GM19099 (cell line): ENCODE data around the gene PADI2.

Experiments
- POLR2A ChIP-seq: IDR thresholded peaks from 3 replicates; pipeline ENCODE4 v1.6.1; 2011; ENCODE audit warnings: low read depth; ENCODE audit not compliant: insufficient read length; ENCODE audit errors: extremely low read depth

PADI2 gene

DNA sequence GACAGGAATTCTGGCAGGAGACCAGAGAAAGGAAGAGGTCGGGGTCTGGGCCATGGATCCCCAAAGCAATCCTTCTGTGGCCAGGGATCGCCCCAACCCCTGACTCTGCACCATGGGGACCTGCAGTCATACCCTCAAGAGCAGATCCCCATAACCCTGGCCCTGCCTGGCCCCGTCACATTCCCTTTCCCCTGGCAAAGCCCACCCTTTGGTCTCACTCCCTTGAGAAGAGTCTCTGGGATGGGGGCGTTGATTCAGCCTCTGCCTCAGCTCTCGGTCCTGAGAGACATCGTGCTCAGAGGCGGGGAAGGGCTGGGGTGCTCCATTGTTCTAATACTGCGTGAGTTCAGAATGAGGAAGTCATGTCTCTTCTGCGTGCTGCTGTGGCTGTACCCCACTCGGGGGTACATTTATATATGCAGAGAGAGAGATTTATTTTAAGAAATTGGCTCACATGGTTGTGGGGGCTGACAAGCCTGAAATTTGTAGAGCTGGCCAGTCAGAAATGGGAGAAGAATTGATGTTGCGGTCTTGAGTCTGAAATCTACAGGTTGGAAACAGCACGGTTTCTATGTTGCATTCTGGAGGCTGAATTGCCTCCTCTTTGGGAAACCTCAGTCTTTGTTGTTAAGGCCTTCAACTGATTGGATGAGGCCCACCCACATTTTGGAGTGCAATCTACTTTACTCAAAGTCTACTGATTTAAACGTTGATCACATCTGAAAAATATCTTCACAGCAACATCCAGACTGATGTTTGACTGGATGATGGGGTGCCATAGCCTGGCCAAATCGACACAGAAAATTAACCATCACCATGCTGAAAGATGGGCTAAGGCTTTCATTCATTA is 4.2 kb upstream of the PADI2 start:
- TF ChIP-seq POLR2A = no peak

DNA sequence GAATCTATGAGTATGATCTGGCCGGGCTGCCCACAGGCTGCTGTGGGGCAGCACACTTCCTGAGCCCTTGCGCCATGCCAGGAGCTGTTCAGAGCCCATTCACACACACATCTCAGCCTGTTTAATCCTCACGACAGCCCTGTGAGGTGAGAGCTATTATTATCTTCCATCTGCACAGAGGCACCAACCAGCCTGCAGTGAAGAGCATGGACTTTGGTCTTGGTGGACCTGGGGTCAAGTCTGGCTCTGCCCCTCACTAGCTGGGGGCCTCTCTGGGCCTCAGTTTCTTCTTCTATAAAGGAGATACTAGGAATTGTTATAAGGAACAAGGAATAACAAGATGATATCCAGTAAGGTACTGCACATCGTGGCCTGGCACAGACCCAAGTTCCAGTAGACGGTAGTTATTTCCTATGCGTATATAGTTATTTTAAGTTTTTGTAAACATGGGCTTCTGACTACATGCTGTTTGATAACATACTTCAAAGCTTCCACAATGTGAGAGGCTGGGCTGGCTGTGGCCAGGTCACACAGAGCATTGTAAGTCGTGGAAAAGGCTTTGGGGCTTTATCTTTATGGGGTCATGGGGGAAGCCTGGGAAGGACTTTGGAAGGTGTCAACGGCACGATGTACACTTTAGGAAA is 3.4 kb upstream of the PADI2 start:
- TF ChIP-seq POLR2A = no peak

DNA sequence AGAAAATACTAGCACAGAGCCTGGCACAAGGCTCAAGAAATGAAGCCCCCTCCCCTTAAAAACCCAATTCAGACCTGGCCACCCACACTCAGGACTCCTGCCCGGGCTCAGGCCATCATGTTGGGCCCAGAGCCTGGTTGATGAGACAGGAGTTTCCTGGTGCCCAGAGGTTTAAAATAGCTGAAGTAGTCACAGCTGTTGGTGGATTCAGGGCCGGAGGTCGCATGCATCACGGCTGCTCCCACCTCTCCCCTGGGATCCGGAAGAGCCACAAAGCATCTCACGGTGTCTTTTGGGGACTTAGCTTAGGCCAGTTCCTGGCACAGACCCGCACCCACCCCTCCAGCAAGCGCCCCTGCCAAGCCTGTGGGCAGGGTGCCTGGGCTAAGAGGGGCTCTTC is 2.6 kb upstream of the PADI2 start:
- no peak for TF ChIP-seq POLR2A

DNA sequence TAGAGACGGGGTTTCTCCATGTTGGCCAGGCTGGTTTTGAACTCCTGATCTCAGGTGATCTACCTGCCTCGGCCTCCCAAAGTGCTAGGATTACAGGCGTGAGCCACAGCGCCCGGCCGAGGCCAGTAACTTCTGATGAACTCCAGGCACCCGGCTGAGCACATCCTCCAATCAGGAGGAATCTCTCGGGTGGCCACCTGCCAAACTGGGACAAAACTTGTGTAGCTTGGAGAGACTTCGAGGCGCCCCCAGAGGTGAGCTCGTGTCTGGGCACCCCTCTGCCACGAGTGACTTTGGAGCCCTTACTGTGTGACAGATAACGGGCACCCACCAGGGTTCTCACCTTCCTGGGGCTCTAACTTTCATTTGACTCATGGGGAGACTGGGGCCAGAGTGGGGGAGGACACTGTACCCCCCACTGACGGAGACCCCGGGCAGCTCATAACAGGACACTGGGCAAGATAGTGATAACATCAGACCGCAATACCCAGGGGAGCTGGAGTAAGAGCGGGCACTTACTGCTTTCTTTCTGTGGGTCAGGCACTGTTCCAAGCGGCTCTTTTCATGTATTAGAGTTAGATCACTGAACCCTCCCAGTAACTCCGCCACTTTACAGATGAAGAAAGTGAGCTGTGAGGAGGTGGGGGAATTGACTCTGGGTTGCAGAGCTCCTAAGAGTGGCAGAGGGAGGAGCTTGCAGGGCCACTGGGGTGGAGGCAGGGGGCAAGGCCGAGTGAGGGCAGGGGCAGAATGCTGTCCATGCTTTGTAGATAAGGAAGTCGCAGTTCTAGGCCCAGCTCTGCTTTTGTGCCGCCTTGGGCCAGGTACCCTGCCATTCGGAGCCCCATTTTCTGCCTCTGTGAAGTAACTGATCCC is 1.9 kb upstream of the PADI2 start:
- TF ChIP-seq POLR2A = no peak

DNA sequence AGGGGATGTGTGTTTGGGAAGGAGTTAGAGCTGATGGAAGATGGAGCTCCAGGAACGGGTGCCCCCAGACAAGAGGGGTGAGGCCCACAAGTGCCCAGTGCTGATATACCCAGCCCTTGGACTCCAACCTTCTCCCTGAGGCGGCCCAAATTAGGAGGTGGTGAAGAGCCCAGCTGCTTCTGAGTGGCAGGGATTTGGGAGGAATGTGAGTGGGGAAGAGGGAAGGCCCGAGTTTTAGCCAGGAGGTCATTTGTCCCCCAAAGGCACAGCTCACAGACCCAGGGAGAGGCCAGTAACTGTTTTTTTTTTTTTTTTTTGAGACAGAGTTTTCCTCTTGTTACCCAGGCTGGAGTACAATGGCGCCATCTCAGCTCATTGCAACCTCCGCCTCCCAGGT is 1.2 kb upstream of the PADI2 start:
- no peak for TF ChIP-seq POLR2A

DNA sequence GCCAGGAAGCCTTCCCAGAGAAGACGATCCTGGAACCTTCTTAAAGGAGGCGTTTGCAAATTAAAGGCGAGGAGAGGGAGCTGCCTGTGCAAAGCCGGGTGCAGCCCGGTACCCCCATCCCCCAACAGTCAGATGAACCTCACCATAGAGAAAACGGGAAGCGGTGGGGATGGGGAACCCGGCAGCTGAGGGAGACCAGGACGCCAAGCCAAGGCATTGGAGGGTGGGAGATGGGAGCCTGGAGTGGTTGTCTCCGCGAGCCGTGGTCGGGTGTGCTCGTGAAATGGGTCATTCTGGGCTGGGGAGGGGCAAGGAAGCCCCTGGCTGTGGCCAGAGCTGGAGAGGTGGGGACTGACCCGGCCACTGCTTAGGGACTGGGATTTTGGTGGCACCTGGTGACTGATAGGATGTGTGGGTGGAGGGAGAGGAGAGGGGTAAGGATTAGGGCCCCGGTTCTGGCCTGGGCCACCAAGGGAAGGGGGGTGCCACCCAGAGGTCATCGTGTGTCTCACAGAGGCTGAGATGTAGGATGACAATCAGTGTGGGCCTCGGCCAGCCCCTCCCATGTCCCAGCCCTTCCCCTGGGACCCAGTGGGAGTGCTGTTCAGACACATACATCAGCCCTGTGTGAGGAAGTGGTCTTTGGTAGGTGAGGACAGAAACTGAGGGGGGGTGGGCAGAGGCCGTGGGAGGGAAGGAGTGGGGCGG is 676 bp upstream of the PADI2 start:
- TF ChIP-seq POLR2A = no peak

DNA sequence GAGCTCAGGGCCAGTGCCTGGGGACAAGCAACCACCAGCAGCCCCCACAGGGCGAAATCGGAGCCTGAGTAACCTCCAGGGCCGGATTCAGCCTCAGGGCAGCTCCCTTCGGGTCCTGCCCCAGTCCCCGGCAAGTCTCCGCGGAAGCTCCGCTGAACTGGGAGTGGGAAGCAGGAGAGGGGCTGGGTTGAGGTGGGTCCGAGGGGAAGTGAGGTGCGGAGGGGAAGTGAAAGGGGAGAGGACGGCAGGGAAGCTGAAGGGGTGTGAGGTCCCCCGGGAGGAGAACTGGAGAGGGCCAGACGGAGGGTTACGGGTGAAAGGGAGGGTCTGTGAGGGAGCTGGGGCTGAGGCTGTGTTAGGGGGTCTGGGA is 560 bp downstream of the PADI2 start:
- no peak for TF ChIP-seq POLR2A

DNA sequence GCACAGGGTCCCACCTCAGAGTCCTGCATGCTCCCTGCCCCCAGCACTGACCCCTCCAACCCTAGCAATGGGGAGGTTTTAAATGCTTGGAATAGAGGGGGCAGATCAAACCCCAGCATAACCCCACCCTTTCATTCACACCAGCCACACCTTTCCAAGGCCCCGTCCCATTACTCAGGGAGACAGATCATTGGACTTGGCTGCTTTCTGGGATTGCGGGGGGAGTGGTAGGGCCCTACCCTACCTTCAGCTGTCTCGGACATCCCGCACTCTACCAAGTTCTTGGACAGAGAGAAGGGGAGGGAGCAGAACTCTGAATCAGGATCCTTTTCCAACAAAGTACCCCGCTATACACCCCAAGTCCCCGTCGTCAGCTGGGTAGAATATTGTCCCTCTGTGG is 983 bp downstream of the PADI2 start:
- no peak for TF ChIP-seq POLR2A

DNA sequence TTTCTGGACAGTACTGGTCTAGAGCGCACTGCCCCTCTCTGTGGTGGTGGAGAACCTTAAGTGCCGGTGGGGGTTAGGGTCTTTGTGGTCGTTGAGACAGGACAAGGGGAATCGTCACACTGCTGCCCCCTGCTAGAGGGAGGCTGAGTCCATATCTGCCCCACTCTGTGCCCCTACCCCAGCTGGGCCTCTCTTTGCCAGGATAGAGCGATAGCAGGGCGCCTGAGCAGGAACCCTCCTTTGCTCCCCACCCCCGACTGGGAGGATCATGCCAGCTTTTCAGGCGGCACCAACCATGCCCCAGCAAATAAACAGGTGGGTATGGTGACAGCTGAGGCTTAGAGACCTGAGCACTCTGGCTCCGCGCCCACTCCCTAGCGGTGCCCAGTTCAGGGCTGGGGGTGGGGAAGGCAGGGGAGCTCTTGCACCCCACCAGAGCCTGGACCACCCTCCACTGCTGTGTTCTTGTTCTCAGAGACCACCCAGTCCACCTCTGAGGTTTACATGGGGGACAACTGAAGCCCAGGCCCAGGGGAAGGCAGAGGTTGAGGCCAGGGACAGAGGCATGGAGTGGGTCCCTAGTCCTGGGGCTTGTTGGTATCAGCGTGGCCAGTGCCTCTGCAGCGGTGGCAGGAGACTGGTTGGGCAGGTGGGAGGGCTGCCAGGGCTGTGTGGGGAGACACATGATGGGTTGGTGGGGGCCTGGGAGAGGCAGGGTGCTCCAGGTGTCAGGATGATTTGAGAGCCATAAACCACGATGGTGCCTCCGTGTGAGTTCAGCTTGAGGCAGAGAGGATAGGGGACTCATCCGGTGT is 1.6 kb downstream of the PADI2 start:
- no peak for TF ChIP-seq POLR2A

DNA sequence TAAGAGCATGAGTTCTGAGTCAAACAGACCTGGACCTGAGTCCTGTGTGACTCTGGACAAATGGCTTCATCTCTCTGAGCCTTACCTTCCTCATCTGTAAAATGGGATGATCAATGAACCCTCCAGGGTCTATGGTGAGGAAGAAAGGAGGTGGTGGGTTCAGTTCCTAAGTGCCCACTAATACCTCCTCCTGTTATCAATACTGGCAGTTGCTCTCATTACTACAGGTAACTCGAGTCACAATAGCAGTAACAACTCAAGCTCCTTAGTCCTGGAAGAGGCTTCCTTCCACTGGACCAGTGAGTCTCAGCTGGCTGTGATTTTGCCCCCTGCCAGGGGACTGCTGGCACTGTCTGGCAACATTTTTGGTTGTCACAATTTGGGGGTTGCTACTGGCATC is 2.6 kb downstream of the PADI2 start:
- TF ChIP-seq POLR2A = no peak

DNA sequence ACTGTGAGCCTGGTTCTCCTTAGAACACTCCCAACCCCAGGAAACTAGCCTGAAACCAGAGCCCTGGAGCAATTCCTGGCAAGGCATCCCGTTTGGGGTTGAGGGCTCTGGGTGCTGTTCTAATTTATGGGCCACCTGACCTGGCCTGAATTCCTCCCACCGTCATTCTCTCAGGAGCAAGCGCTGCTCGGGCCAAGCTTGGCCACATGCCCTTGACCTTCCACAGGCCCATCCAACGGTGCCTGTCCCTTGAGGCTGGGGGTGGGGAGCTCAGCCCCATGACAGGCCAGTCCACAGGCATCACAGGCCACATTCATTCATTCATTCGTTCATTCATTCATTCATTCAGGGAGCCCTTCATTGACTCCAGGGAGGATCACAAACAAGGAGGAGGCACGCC is 5.3 kb downstream of the PADI2 start:
- TF ChIP-seq POLR2A = no peak

DNA sequence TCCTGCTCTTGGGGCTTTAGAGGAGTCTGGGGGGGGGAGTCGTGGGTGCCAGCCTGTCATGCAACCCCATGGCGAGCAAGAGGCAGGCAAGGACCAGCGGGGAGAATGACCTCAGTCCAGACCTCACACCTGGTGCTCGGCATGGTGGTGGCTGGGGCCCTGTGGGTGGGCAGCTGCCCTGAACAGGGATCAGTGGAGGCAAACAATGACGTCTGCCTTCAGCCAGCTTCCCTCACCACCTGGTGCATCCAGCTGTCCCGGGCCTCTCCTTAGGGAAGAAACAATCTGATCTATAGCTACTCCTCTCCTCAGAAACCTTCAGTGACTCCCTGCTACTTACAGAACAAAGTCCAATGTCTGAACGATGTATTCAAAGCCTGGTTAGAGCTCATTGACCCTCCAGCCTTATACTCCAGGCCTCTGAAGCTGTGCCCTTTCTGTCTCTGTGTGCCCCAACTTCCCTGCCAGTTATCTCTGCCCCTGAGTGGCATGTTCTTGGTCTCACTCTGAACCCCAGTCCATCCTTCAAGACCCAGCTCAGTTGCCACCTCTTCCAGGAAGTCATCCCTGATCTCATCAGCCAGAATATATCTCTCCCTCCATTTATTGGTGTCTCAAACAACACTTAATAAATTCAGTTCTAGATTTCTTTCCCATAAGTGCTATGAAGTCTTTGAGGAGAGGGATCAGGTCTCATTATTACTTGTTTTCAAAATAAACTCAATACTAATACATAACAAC is 6.6 kb downstream of the PADI2 start:
- no peak for TF ChIP-seq POLR2A

DNA sequence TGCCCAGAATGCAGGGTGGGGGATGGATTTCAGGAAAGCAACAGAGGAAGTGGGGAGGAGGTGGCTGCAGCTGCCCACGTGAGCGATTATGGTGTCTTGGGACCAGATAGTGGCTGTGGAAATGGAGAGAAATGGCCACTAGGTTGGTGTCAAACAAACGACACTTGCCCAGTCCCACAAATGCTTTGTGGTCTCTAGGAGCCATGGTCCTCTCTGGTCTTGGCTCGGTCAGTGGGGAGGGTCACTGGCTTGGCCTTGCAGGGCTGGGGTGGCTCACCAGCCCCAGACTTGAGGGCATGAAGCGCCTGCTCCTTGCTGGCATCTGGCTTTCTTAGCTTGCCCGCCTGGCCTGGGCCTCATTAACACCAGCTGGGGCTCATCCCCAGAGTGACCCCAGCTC is 7.2 kb downstream of the PADI2 start:
- no peak for TF ChIP-seq POLR2A

DNA sequence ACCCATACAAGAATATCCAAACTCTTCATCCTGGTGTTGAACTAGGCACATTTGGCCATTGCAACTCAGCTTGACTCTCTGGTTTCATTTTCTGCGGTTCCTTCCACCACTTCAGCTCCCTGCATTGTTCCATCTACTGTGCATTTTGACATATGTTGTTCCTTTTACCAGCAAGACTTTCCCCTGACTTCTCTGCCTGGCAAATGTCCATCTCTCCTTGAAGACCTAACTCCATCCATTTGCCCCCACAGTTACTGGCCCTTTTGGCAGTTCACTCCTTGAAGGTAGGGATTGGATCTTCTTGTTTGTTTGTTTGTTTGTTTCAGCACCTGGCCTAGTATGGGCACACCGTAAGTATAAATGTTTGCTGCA is 8.7 kb downstream of the PADI2 start:
- no peak for TF ChIP-seq POLR2A
